Heart right ventricle (tissue), 16 donors: Measurements from ENCODE around the gene TCF4. TPM values are rescaled to one million over a fixed set of nuclear protein-coding genes. Genes with fewer than 3 reads are reported as not detected.

Experiments
- ATAC-seq, 8 donors: fragments of 200-7000 bp; cut with Tn5 transposase; one replicate each; pipeline ENCODE4 v1.9.1; 2020; ENCODE audit warnings: mild to moderate bottlenecking in 8 of 8, moderate library complexity in 8 of 8, moderate number of reproducible peaks in 1 of 8
- DNase-seq, 2 donors: peaks; one replicate each; pipeline ENCODE4 v3.0.0-alpha.2; 2020
- H3K27ac ChIP-seq, 10 donors: fragments of 200-600 bp; sonication (generic) in 2 of 10; one replicate each; pipeline versions ENCODE4 v1.5.0 to v1.8.0; 2020 to 2022; ENCODE audit warnings: mild to moderate bottlenecking in 3 of 10
- H3K27me3 ChIP-seq, 7 donors: fragments of 200-600 bp; one replicate each; pipeline ENCODE4 v1.8.0; 2021 to 2022; ENCODE audit warnings: mild to moderate bottlenecking in 2 of 7
- H3K36me3 ChIP-seq, 9 donors: fragments of 200-600 bp; sonication (generic) in 1 of 9; one replicate each; pipeline versions ENCODE4 v1.5.0 to v1.8.0; 2020 to 2022; ENCODE audit warnings: mild to moderate bottlenecking in 2 of 9
- H3K4me1 ChIP-seq, 9 donors: fragments of 200-600 bp; sonication (generic) in 1 of 9; one replicate each; pipeline versions ENCODE4 v1.5.0 to v1.8.0; 2020 to 2022; ENCODE audit warnings: mild to moderate bottlenecking in 4 of 9
- H3K4me3 ChIP-seq, 10 donors: fragments of 200-600 bp; sonication (generic) in 2 of 10; one replicate each; pipeline versions ENCODE4 v1.5.0 to v1.8.0; 2020 to 2022; ENCODE audit warnings: mild to moderate bottlenecking in 7 of 10, moderate library complexity in 2 of 10
- H3K9me3 ChIP-seq, 11 donors: fragments of 200-600 bp in 10 of 11; sonication (generic) in 2 of 11; one replicate each; pipeline versions ENCODE4 v1.5.0 to v1.8.0; 2013 to 2022; ENCODE audit warnings: mild to moderate bottlenecking in 2 of 11, control low read depth in 1 of 11, moderate library complexity in 1 of 11
- WGBS, 2 donors: extraction: QIAGEN DNeasy Blood & Tissue Kit; methylation state at CpG; one replicate each; pipeline ENCODE4 v1.1.7; 2013; ENCODE audit warnings: inconsistent platforms in 1 of 2; 5-methylcytosine and 5-hydroxymethylcytosine counted together
- intact Hi-C, 10 donors: fragments of 100-400 bp; cut with DNase I; formaldehyde crosslinking; loops; one replicate each; pipeline versions ENCODE4 v1.11.1 to v1.14.2; 2022
- polyA plus RNA-seq, 2 donors: library from polyadenylated mRNA; stranded (reverse); fragments of 200-250 nt; gene quantifications; one replicate each; pipeline ENCODE4 v1.2.3, GENCODE V29; 2013
- total RNA-seq, 10 donors: library from RNA; stranded (reverse); fragmentation: NEBNext Ultra II Directional in 3 of 10; extraction: Animal tissue kit (Norgen Biotek cat#: 25700) in 3 of 10; gene quantifications; one replicate each; pipeline versions ENCODE4 v1.2.1 to v1.2.4, GENCODE V29; 2021 to 2023
- TF ChIP-seq, protein P1 (sequence below), 9 donors: fragments of 200-600 bp; sonication (generic) in 2 of 9; IDR thresholded peaks; one replicate each; pipeline versions ENCODE4 v1.5.0 to v1.8.0; 2021 to 2022; ENCODE audit warnings: antibody characterized with exemption in 9 of 9, mild to moderate bottlenecking in 5 of 9, moderate library complexity in 1 of 9
- donor health status: Arrhythmogenic right ventricular cardiomyopathy.
- donor health status: ischemic (EF 13 %, LVEDD 7.1; RV severe dilation, severe dysfunction).
- donor health status: healthy with polysubstance abuse.
- donor health status: DM: no; HTN: yes; CAD: no.
- donor health status: DM: no; HTN: no; CAD: no.
- donor health status: ischemic (EF 25% LVEDD 6.9; RV normal size, moderate dysfunction).
- donor health status: ischemic (EF 25% LVEDD 5.7; RV mildly dilated, moderate dysfunction).
- donor health status: healthy.
- donor health status: DM: yes; HTN: yes; CAD: no.
- donor health status: Ischemic cardiomyopathy.
- donor health status: ischemic (EF 35%, LVEDD 5.7; RV mildly dilated, moderate dysfunction).
- donor health status: nonischemic (EF 11% LVEDD 7.7; RV severe dilation, severe dysfunction).
- donor health status: DM: yes; HTN: yes; CAD: no.
- donor health status: PGD.
- donor health status: ischemic (EF 29% LVEDD 5.4; RV normal size, mild dysfunction).
- donor health status: nonischemic (EF 23%, LVEDD 6.1; RV moderate dilation, normal function).

The TCF4 gene
- total and polyA plus RNA-seq, 12 donors = 12.6 to 90.1 (median 65.5) TPM

DNA sequence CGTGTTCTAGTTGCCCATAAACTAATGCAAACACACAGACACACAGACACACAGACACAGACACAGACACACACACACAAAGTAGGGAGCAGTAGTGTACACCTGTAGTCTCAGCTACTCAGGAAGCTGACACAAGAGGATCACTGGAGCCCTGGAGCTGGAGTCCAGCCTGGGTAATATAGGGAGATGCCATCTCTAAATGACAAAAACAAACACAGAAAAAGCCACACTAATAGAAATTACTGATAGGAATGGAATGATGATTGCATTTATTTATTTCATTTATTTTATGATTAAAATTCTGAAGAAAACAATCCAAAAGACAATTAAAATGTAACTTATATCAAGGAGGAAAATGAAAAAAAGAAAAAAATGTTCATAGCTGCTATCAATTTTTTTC lies 30.8 kb downstream of the TCF4 start:
- Histone ChIP-seq H3K4me1 (peaks cover 0 to 37% (median 4%) of the 10 kb centered on the region in 9 donors), H3K4me3 (no peak overlapping the region), H3K27me3 (no peaks in the 10 kb centered on the region), H3K36me3 (no peaks in the 10 kb centered on the region), H3K27ac (no peak overlapping the region), H3K9me3 (peaks cover 0 to 7% (median 0%) of the 10 kb centered on the region in 11 donors)
- intact Hi-C loops = no loop called here
- no peak for ATAC-seq
- WGBS, 2 donors = 92 to 97% methylated on average over 1 of the region's 1 CpG
- TF ChIP-seq, protein P1, sequence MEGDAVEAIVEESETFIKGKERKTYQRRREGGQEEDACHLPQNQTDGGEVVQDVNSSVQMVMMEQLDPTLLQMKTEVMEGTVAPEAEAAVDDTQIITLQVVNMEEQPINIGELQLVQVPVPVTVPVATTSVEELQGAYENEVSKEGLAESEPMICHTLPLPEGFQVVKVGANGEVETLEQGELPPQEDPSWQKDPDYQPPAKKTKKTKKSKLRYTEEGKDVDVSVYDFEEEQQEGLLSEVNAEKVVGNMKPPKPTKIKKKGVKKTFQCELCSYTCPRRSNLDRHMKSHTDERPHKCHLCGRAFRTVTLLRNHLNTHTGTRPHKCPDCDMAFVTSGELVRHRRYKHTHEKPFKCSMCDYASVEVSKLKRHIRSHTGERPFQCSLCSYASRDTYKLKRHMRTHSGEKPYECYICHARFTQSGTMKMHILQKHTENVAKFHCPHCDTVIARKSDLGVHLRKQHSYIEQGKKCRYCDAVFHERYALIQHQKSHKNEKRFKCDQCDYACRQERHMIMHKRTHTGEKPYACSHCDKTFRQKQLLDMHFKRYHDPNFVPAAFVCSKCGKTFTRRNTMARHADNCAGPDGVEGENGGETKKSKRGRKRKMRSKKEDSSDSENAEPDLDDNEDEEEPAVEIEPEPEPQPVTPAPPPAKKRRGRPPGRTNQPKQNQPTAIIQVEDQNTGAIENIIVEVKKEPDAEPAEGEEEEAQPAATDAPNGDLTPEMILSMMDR (IDR thresholded peaks at IDR 0.05) = no peak
- DNase-seq = no peak

DNA sequence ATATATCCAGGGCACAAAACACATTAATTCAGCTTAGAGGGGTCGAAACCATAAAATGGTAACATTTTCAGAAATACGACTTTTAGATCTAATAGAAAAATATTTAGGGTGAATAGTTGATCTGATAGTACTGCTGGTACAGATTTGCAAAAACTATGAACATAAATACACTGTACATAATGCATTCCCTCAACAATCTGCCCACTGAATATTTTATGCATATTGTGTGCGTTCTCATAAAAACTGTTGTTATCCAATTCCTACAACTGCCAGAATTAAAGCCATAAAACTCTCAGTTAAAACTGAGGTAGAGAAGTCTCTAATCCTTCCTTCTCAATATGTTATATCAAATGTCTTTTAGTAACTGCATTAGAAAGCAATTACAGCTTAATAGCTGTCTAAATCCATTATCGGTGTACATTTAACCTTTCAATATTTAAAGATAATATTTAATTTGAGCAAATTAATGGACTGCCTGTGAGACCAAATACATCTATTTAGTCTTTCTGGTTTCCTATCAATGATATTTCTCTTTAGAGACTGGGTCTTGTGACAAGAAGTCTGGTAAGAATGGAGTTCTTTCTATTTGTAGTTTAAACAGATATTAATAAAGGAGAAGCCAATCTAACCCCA lies 32.5 kb downstream of the TCF4 start:
- DNase-seq = no peak
- TF ChIP-seq, protein P1 (IDR thresholded peaks at IDR 0.05) = no peak
- H3K9me3 ChIP-seq = no peaks in the 10 kb centered on the region
- no peak overlapping the region for H3K27ac ChIP-seq
- intact Hi-C loops = no loop called here
- peaks cover 0 to 37% (median 4%) of the 10 kb centered on the region in 9 donors for H3K4me1 ChIP-seq
- H3K4me3 ChIP-seq = no peak overlapping the region
- ATAC-seq = no peak
- no peaks in the 10 kb centered on the region for H3K36me3 ChIP-seq
- 94 to 95% methylated on average over 4 of the region's 4 CpGs for WGBS, 2 donors
- no peaks in the 10 kb centered on the region for H3K27me3 ChIP-seq

DNA sequence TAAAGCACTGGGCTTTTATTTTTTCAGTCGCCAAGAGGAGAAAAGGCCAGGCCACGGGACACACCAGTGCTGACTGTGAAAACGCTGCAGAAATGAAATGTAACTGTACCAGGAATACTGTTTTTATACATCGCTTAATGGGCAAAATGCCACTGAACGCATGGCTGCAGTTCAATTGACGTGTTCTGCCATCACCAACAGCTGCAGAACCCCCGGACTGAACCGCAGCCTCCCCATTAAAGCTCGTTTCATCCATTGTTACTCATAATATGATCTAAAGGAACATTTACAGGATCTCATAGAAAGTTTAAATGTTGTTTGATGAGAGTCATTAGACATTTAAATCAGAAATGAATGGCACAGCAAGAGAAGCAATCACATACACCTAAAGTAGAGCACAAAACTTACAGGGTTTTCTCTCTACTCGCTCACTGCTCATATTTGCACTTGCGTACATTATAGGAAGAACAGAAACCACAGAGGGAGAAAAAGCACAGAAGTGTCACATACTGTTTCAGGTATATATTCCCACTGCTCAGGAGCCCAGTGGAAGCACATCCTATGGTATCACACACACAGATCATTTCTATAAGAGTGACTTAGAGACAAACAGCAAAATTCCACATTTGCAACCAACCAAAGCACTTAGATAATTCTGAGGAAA lies 35.3 kb downstream of the TCF4 start:
- peaks cover 0 to 33% (median 5%) of the 10 kb centered on the region in 9 donors for H3K4me1 ChIP-seq
- 89 to 94% methylated on average over 11 of the region's 11 CpGs for WGBS, 2 donors
- TF ChIP-seq, protein P1 (IDR thresholded peaks at IDR 0.05) = no peak
- DNase-seq (no peak), ATAC-seq (no peak)
- H3K27me3 ChIP-seq = no peaks in the 10 kb centered on the region
- H3K36me3 ChIP-seq = no peaks in the 10 kb centered on the region
- H3K9me3 ChIP-seq = no peaks in the 10 kb centered on the region
- no peak overlapping the region for H3K4me3 ChIP-seq
- intact Hi-C loops = no loop called here
- H3K27ac ChIP-seq = no peak overlapping the region

GRCh38 chr18:55551227-55551626 lies 36.8 kb downstream of the TCF4 start:
- Histone ChIP-seq H3K36me3 (no peaks in the 10 kb centered on the region), H3K4me1 (peaks cover 0 to 46% (median 15%) of the 10 kb centered on the region in 9 donors), H3K27ac (no peak overlapping the region), H3K4me3 (no peak overlapping the region), H3K9me3 (no peaks in the 10 kb centered on the region), H3K27me3 (no peaks in the 10 kb centered on the region)
- TF ChIP-seq, protein P1 (IDR thresholded peaks at IDR 0.05) = no peak
- intact Hi-C loops = no loop called here
- 95 to 96% methylated on average over 8 of the region's 8 CpGs for WGBS, 2 donors
- DNase-seq (no peak), ATAC-seq (no peak)
